HepG2 (cell line): ENCODE results near the gene SLC16A5. TPM values are rescaled to one million over a fixed set of nuclear protein-coding genes. Genes with fewer than 3 reads are reported as not detected.
A peak's percentile ranks its signal among the peaks of the same experiment; 100 is the strongest.

Source experiments
- EP300 ChIP-seq, 3 experiments: sonication (generic) in 1 of 3; formaldehyde crosslinking in 1 of 3; IDR thresholded peaks; 2 replicates each; pipeline versions ENCODE4 v1.5.1 to v1.6.1; 2011 to 2020; ENCODE audit warnings: low read depth in 2 of 3, low read length in 2 of 3, borderline replicate concordance in 1 of 3, improper control_type of control experiment in 1 of 3, mild to moderate bottlenecking in 1 of 3, missing genetic modification reagents in 1 of 3, moderate library complexity in 1 of 3
- KDM2A ChIP-seq: sonication (generic); formaldehyde crosslinking; IDR thresholded peaks from 2 replicates; pipeline ENCODE4 v1.4.0; 2020; ENCODE audit warnings: low read depth, missing genetic modification reagents, borderline replicate concordance
- PHF5A ChIP-seq: IDR thresholded peaks from one replicate; pipeline ENCODE4 v1.6.1; 2018; ENCODE audit warnings: low read depth, missing genetic modification reagents; ENCODE audit not compliant: unreplicated experiment
- PHF8 ChIP-seq: sonication (generic); formaldehyde crosslinking; IDR thresholded peaks from 2 replicates; pipeline ENCODE4 v1.5.0; 2020; ENCODE audit warnings: missing genetic modification reagents
- RFXAP ChIP-seq: sonication (generic); formaldehyde crosslinking; IDR thresholded peaks from 2 replicates; pipeline ENCODE4 v1.4.0; 2020; ENCODE audit warnings: missing genetic modification reagents, borderline replicate concordance
- SOX5 ChIP-seq: IDR thresholded peaks from 2 replicates; pipeline ENCODE4 v1.6.1; 2016; ENCODE audit warnings: borderline replicate concordance
- ZBTB21 ChIP-seq: sonication (generic); formaldehyde crosslinking; IDR thresholded peaks from 2 replicates; pipeline ENCODE4 v1.4.0; 2020; ENCODE audit warnings: missing genetic modification reagents
- ZBTB3 ChIP-seq: sonication (generic); formaldehyde crosslinking; IDR thresholded peaks from 2 replicates; pipeline ENCODE4 v1.4.0; 2020; ENCODE audit warnings: low read depth, mild to moderate bottlenecking, moderate library complexity, missing genetic modification reagents, borderline replicate concordance
- ZNF550 ChIP-seq: sonication (generic); formaldehyde crosslinking; IDR thresholded peaks from 2 replicates; pipeline ENCODE4 v1.4.0; 2020; ENCODE audit warnings: mild to moderate bottlenecking, missing genetic modification reagents, borderline replicate concordance
- ZNF570 ChIP-seq: sonication (generic); formaldehyde crosslinking; IDR thresholded peaks from 2 replicates; pipeline ENCODE4 v1.4.0; 2020; ENCODE audit warnings: mild to moderate bottlenecking, missing genetic modification reagents, borderline replicate concordance
- polyA plus RNA-seq, 8 experiments: library from polyadenylated mRNA; depleted of rRNA in 3 of 8; stranded (reverse) in 7 of 8; unstranded in 1 of 8; fragments of >200 nt; fragmentation: Illumina TruSeq in 4 of 8; extraction: Trizol in 4 of 8; gene quantifications; 2 replicates each; pipeline versions ENCODE4 v1.2.1 to v1.2.3, GENCODE V29; 2011 to 2016; ENCODE audit warnings: low read depth in 4 of 8, missing spikeins in 1 of 8, mixed read lengths in 1 of 8; ENCODE audit not compliant: insufficient read depth in 1 of 8
- total RNA-seq, 5 experiments: library from RNA; depleted of rRNA; stranded (reverse); fragments of >200 nt; fragmentation: Illumina TruSeq; extraction: Trizol; gene quantifications; 2 replicates each; pipeline ENCODE4 v1.2.3, GENCODE V29; 2016; ENCODE audit warnings: low read depth in 1 of 5
- TF ChIP-seq, protein P1 (sequence below), 2 experiments: fragments of 450-650 bp in 1 of 2; sonication (generic) in 1 of 2; formaldehyde crosslinking in 1 of 2; IDR thresholded peaks; 2 replicates each; pipeline versions ENCODE4 v1.6.1 to v1.8.0; 2016 to 2022; ENCODE audit warnings: antibody characterized with exemption in 1 of 2, mild to moderate bottlenecking in 1 of 2, missing genetic modification reagents in 1 of 2
- TF ChIP-seq, protein P2 (sequence below): sonication (generic); formaldehyde crosslinking; IDR thresholded peaks from 2 replicates; pipeline ENCODE4; 2020; ENCODE audit warnings: missing genetic modification reagents, mild to moderate bottlenecking, borderline replicate concordance
- TF ChIP-seq, protein P3 (sequence below): sonication (generic); formaldehyde crosslinking; IDR thresholded peaks from 2 replicates; pipeline ENCODE4 v1.5.0; 2020; ENCODE audit warnings: mild to moderate bottlenecking, missing genetic modification reagents

Gene SLC16A5
- total and polyA plus RNA-seq, 2 of the 13 experiments (the other 11 are each of a cell fraction or from before 2014, with no cell fraction given), result 0.69 to 5.6 TPM

GRCh38 chr17:75131278-75132017 lies 43.7 kb downstream of the SLC16A5 start, which contains the start of gene NT5C (continued):
- TF ChIP-seq, protein P1, sequence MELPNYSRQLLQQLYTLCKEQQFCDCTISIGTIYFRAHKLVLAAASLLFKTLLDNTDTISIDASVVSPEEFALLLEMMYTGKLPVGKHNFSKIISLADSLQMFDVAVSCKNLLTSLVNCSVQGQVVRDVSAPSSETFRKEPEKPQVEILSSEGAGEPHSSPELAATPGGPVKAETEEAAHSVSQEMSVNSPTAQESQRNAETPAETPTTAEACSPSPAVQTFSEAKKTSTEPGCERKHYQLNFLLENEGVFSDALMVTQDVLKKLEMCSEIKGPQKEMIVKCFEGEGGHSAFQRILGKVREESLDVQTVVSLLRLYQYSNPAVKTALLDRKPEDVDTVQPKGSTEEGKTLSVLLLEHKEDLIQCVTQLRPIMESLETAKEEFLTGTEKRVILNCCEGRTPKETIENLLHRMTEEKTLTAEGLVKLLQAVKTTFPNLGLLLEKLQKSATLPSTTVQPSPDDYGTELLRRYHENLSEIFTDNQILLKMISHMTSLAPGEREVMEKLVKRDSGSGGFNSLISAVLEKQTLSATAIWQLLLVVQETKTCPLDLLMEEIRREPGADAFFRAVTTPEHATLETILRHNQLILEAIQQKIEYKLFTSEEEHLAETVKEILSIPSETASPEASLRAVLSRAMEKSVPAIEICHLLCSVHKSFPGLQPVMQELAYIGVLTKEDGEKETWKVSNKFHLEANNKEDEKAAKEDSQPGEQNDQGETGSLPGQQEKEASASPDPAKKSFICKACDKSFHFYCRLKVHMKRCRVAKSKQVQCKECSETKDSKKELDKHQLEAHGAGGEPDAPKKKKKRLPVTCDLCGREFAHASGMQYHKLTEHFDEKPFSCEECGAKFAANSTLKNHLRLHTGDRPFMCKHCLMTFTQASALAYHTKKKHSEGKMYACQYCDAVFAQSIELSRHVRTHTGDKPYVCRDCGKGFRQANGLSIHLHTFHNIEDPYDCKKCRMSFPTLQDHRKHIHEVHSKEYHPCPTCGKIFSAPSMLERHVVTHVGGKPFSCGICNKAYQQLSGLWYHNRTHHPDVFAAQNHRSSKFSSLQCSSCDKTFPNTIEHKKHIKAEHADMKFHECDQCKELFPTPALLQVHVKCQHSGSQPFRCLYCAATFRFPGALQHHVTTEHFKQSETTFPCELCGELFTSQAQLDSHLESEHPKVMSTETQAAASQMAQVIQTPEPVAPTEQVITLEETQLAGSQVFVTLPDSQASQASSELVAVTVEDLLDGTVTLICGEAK (IDR thresholded peaks at IDR 0.05), result no peak
- TF ChIP-seq, protein P1 (CRISPR knock-in tag; IDR thresholded peaks at IDR 0.05), result peak; percentile 71
- peak in 1 of 2 experiments; percentile 13; a peak in 1 of 4 replicates for TF ChIP-seq EP300 (IDR thresholded peaks at IDR 0.05; ENCODE audit: low read depth in 2 of 2, low read length in 2 of 2)
- peak; percentile 34; the same call in 1 of the 2 replicates for TF ChIP-seq EP300 (CRISPR knock-in tag; IDR thresholded peaks at IDR 0.05; ENCODE audit: borderline replicate concordance)
- peak; percentile 93 for TF ChIP-seq PHF8
- no peak for TF ChIP-seq RFXAP
- TF ChIP-seq, protein P2, sequence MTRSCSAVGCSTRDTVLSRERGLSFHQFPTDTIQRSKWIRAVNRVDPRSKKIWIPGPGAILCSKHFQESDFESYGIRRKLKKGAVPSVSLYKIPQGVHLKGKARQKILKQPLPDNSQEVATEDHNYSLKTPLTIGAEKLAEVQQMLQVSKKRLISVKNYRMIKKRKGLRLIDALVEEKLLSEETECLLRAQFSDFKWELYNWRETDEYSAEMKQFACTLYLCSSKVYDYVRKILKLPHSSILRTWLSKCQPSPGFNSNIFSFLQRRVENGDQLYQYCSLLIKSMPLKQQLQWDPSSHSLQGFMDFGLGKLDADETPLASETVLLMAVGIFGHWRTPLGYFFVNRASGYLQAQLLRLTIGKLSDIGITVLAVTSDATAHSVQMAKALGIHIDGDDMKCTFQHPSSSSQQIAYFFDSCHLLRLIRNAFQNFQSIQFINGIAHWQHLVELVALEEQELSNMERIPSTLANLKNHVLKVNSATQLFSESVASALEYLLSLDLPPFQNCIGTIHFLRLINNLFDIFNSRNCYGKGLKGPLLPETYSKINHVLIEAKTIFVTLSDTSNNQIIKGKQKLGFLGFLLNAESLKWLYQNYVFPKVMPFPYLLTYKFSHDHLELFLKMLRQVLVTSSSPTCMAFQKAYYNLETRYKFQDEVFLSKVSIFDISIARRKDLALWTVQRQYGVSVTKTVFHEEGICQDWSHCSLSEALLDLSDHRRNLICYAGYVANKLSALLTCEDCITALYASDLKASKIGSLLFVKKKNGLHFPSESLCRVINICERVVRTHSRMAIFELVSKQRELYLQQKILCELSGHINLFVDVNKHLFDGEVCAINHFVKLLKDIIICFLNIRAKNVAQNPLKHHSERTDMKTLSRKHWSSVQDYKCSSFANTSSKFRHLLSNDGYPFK (CRISPR knock-in tag), result peak; percentile 17; the same call in 1 of the 2 replicates
- TF ChIP-seq, protein P3, sequence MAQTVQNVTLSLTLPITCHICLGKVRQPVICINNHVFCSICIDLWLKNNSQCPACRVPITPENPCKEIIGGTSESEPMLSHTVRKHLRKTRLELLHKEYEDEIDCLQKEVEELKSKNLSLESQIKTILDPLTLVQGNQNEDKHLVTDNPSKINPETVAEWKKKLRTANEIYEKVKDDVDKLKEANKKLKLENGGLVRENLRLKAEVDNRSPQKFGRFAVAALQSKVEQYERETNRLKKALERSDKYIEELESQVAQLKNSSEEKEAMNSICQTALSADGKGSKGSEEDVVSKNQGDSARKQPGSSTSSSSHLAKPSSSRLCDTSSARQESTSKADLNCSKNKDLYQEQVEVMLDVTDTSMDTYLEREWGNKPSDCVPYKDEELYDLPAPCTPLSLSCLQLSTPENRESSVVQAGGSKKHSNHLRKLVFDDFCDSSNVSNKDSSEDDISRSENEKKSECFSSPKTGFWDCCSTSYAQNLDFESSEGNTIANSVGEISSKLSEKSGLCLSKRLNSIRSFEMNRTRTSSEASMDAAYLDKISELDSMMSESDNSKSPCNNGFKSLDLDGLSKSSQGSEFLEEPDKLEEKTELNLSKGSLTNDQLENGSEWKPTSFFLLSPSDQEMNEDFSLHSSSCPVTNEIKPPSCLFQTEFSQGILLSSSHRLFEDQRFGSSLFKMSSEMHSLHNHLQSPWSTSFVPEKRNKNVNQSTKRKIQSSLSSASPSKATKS (CRISPR knock-in tag), result no peak
- TF ChIP-seq ZBTB21 (CRISPR knock-in tag), result no peak
- peak; percentile 98 for TF ChIP-seq KDM2A (CRISPR knock-in tag)
- no peak for TF ChIP-seq ZNF550 (CRISPR knock-in tag)
- peak; percentile 77 for TF ChIP-seq ZBTB3 (CRISPR knock-in tag)
- peak; percentile 76; the same call in 1 of the 2 replicates for TF ChIP-seq ZNF570 (CRISPR knock-in tag)
- TF ChIP-seq PHF5A, result no peak
- peak; percentile 48 for TF ChIP-seq SOX5 (CRISPR knock-in tag)
